Hematopoietic multipotent progenitor cell treated with erythropoietin and hydrocortisone succinate and interleukin-3 and kit ligand, for 17 days (in vitro differentiated cells): ENCODE results near the gene FMO3.

Source experiments
- DNase-seq: peaks from one replicate; pipeline ENCODE4 v3.0.0-alpha.2; 2015; ENCODE audit warnings: low spot score

Gene FMO3

DNA sequence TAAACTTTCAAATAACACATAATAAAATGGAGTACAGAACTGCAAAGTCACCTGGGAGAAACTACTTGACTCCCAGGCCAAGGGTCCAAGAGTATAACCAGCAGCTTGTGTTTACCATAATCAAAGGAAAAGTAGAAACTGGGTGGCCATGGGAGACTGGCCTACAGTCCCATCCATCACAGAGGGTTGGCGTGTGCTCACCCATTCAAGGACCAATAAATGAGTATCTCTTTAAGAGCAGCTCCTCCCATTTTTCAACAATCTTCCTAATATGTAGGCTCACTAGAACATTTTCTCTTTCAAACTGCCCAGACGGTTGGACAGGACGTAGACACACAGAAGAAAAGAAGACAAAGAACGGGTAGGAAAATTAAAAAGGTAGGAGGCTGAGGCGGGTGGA lies at the start of gene FMO3:
Gene FMO3, plus strand, starts transcription at position 302 of the 400 bp plus-strand sequence. CDS start 1,754 bp downstream, outside the sequence.
- no peak for DNase-seq

DNA sequence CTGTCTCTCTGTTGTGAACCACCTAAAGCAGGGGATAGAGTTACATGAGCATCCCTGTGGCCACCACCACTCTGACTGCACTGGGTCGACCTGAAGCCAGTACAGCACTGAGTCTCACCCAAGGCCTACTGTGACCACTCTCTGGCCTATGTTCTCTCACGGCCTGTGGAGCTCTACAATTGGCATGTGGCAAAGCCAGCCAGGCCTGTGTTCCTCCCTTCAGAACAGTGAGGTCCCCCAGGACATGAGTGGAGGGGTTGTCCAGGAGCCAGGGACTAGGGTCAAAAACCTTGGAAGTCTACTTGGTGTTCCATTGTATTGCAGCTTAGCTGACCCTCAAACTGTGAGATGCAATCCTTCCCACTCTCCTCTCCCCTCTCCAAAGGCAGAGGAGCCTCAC lies 42.7 kb upstream of the FMO3 start:
- no peak for DNase-seq

DNA sequence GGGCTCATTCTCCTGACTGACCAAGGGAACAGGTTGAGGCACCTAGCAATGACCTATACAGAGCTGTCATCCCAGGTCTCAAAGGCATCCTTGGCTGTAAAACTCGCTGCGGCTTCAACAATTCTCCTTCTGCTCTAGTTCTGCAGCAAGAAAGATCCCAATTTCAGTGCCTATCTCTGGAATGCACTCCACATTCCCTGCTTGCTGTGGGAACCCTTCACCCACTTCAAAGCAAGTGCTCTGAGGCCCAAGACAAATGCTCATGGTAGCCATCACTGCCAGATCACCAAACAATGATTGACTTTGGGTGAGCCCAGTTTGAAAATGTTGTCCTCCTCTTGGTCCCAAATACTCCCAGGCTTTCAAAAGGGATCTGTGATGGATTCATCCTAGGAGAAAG lies 37.7 kb upstream of the FMO3 start:
- DNase-seq, result no peak

DNA sequence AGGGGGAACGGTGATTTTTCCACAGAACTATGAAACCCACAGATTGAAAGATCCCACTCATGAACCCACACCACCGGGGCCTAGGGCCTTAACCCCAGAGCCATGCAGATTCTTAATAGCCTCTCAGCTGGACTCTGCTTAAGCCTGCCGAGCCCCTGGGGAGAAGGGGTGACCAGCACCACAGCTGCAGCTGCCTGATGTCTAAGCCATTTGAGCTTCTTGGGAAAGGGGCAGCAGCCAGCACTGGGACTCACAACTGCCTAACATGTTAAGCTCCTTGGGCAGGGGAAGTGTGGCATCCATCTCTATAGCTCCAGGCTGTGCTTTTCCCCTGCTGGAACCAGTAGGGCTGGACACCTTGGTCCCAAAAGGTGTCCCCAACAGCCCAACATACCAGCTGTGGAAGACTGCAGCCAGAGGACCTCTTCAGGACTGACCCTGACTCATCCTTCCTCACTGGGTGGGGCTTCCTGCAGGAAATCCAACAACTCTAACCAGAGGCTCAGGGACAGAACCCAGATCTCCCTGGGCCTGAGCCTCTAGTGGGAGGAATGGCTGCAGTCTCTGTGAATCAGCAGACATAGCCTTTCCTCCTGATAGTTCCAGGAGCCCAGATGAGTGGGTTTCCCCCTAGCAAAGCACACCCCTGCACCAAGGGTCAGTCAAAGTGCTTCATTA lies 34.6 kb upstream of the FMO3 start:
- DNase-seq, result no peak

DNA sequence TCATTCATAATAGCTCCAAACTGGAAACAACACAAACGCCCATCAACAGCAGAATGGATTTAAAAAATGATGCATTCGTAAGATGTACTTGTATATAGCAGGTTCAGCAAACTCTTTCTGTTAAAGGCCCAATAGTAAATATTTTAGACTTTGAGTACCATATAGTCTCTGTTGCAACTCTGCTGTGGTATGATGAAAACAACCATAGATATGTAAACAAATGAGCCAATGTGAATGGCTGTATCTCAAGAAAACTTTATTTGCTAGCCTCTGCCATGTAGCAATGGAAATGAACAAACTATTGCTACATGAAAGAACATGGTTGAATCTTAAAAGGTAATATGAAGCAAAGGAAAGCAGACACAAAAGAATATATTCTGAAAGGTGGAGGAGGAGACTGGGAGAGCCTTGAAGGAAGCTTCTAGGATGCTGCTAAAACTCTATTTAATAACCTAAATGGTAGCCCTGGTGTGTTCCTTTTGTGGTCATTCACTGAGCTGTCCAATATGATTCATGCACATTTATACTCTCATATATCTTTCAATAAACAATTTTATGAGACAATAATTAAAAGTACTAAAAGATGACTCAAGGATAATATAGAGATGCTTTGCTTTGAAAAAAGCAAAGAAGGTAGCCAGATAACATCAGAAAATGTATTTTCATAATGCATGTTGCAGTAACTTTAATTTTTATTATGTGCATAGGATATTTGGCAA lies 29.1 kb upstream of the FMO3 start:
- no peak for DNase-seq

DNA sequence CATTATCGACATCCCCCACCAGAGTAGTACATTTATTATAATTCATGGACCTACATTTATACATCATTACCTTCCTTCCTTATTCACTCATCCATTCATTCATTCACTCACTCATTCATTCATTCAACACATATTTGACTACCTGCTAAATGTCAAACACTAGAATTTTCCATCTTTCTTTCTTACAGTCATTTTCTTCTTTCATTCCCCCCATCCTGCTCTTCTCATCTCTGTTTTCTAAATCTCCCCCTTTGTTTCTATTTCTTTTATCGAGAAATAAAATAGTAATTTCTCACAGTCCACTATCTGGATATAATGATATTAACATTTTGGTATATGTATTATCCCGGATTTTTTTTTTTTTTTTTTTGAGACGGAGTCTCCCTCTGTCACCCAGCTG lies 27.8 kb upstream of the FMO3 start:
- no peak for DNase-seq

DNA sequence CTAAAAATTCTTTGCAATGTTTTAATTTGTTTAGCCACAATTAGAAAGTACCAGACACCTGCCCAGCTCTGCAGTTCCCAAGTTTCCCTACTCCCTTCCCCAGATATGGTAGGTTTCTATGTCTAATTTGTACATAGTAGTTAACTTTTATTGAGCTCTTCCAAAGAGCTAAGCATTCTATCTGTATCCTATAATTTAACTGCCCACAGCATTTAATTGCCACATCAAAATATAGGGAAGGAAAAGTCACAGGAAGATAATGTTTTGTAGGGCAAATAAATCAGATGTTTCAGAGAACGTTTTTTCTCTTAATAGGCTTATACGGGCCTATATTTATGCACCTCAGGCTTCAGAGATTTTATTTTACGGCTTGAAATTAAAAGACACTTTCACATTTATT lies 15.7 kb upstream of the FMO3 start:
- no peak for DNase-seq

DNA sequence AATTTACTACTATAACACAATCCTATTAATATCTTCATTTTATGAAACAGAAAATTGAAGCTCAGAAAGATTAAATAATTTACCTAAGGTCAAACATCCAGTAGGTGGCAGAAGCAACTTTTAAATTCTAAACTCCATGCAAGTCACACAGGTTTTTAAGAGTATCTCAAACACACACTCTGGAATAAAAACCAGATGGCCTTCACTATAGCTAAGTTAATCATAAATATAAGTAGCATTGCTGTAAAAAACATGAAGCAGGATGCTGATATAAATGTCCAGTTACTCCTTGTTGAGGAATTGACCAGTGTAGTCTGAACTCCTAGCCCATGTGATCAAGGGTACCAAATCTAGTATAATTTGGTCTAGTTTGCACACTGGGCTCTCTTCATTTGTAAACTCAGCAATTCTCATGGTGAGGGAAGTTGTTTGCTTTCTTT lies 9.4 kb upstream of the FMO3 start:
- DNase-seq, result no peak

DNA sequence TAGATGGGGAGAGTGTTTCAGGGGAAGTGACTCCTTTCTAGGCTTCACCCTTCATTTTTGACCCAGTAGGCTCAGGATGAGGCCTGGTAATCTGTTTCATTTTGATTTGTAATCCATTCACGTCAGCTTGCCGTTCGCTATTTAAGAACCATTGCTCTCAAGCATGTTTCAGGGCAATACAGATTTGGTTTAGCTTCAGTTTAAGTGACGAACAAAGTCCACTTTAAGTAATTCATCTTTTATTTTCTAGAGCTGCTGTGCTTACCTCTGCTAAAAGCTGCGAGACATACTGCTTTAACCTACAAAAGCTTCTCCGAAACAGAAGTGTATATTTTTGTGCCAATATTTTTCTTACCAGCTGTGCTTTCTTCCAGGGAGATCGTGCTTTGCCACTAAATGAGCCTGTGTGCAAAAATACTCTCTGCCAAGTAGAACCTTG lies 8.9 kb upstream of the FMO3 start:
- no peak for DNase-seq

DNA sequence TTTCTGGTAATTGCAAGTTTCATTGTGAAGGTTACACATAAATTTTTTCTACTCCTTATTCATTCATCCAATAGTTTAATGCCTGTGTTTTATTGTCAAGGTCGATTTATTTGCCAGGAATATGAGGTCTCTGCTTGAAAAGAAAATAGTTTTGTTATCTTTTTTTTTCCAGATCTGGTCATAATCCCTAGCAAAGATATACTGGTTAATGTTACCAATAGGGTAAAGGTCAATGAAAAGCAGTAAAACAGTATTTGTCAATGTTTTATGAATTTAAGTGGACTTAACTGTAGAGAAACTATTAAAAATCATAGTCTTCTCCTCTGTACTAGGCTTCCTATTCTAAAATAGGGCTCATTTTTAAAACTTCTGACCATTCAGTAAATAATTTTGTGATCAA lies 8.1 kb upstream of the FMO3 start:
- DNase-seq, result no peak

DNA sequence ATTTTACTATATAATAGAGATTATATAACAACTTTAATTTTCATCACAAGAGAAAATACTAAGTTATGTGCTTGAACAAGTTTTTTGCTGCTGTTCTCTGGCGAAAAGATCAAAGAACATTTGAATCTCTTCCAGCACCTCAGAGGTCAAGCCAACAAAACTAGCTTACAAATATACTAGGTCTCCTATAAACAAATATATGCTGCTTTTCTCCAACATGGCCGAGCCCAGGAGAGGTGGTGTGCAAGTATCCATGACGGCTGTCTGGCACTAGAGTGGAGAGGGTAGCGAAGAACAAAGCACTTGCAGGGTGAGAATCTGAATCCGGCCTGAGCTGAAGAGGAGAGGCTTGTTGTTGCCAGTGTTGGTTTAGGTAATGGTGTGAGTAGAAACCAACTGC lies 7.5 kb upstream of the FMO3 start:
- no peak for DNase-seq

DNA sequence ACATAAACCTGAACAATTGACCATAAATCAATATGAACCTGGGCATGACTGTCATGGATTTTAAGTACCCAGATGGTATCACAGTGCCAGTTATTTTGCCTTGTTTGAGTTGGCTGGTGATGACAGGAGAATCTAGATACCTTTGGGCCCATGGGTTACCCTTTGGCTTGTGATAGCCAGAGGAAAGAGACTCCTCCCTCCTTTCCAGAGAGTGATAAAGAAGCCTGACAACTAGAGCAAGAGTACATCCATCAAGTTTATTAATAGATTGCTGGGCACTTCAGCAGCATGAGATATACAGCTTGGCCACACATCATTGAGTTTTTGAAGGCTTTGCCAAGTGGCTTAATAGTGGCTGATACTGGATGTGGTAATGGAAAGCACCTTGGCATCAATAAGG lies 6.6 kb upstream of the FMO3 start:
- DNase-seq, result no peak

DNA sequence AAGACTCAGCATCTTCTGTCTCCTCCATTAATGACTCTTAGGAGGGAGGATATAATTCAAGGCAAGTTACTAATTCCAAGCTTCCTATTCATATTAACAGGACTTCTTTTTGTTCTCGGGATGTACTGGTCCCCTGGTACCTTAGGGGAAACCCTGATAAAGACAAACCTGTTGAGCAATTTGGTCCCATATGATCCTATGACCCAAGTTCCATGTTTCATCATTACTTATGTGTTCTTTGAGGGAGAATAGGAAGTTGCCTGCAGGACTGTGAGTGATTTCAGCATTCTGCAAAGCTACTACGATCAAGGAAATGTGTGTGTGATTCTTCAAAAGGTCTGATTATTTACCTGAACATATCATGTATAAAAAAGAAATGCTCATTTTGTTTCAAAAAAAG lies 5.8 kb upstream of the FMO3 start:
- DNase-seq, result no peak

DNA sequence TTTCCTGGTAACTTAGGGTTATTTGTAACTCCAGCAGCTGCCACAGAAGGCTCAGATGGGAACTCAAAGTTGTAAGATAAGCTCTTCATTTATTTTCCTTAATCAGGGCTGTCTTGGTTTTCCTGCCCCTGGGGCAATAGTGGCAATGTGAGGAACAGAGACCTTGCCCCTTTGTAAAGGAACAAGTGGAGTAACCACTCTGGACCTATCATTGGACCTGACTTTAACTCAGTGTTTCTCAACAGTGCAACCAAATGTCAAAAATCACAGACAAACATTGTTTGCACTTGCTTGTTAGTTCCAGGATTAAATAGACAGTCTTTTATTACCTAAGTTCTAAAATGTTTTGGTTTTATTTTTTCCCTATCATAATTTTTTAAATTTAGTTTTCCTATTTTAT lies 2.8 kb upstream of the FMO3 start:
- no peak for DNase-seq

DNA sequence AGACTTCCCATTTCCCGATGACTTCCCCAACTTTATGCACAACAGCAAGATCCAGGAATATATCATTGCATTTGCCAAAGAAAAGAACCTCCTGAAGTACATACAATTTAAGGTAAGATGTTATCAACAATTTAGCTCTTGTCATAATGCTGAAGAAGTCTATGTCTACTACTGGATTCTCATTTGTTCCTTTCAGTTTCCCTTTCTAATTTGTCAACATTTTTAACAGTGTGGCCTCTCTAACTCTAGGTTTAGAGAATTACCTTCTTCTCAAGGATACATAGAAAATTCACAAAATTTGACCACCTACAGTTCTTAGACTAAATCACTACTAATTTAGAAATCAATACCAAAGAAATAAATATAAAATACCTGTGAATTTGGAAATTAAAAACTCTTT lies 13.2 kb downstream of the FMO3 start:
- DNase-seq, result no peak

DNA sequence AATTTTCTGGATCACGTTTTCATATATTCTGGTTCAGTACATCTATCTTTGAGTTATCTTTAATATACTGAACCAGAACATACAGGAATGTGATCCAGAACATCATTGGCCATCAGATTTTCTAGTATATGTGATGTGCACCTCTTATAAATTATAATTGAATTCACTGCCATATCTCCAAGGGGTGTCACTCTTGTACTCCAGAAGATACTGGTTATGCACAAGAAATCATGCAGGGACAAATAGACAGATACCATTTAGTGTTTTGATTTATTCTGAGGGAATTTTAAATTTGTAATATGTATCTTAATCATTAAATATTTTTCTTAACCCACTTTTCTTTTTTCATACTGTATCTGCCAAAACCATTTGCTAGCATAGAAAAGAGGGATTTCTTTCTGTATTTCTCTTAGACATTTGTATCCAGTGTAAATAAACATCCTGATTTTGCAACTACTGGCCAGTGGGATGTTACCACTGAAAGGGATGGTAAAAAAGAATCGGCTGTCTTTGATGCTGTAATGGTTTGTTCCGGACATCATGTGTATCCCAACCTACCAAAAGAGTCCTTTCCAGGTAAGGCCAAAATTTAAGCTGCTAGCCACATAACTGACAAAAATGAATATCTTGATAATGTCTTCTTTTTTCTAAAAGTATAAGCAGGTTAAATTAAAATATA lies 16.7 kb downstream of the FMO3 start:
- no peak for DNase-seq

DNA sequence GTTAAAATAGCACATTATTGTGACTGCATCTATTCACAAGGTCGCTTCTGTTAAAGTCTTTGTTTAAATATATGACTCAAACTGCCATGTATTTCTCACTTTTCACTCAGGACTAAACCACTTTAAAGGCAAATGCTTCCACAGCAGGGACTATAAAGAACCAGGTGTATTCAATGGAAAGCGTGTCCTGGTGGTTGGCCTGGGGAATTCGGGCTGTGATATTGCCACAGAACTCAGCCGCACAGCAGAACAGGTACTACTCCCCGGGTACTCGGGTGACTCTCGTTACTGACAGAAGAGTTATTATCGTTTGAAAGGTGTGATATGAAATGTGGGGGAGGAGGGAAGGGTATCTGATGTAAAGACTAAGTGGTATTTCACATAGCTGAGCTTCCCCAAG lies 17.3 kb downstream of the FMO3 start:
- DNase-seq, result no peak

DNA sequence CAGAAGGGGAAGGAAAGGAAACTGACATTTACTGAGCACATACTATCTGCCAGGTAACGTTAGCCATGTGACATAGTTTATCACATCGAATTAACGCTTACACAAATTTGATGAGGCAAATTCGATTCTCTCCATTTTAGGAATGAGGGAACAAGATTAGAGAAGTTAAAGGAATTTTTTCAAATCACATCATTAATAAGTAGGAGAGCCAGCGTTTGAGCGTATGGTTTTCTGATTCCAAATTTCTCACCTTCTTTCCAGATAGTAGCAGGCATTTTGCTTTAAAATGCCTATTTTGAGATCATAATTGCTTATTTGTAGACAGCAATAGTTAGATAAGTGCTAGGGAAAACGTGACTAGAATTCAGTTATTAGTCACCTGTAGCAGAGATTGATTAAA lies 19.3 kb downstream of the FMO3 start:
- DNase-seq, result no peak

DNA sequence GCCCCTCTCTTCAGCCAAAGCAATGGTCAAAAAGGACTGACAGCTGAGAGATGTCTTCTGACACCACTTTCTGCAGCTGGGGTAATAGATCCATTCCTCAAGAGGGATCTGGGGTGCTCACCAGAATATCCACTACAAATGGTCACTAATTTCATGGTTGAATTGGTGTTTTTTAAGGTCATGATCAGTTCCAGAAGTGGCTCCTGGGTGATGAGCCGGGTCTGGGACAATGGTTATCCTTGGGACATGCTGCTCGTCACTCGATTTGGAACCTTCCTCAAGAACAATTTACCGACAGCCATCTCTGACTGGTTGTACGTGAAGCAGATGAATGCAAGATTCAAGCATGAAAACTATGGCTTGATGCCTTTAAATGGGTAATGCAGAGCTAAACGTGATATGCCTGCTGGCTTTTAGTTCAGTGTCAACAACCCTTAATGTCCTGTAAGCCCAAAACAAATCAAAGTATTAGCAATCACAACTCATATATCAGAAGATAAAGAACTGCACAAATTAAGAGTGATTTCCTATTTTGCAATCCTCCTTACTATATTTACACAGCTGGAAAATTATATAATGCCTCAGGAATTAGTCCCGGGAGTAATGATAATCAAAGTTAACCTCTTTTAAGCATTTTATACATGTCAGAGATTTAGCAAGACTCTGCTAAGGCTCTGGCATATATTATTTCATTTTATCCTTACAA lies 20.1 kb downstream of the FMO3 start:
- DNase-seq, result no peak

DNA sequence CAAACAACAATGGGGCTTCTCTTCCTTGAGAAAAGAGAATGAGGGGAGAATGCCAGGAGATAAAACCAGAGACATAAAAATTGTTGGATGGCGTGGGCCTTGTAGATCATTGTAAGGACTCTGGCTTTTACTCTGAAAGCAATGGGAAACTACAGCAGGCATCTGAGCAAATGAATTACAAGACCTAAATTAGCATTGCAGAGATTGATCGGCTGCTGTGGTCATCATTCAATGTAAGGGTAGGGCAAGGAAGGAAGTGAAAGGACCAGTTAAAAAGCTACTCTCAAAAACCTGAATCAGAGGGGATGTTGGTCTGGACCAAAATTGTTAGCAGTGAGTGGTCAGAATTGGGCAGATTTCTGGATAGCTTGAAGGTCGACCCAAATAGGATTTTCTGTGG lies 21.4 kb downstream of the FMO3 start:
- no peak for DNase-seq

DNA sequence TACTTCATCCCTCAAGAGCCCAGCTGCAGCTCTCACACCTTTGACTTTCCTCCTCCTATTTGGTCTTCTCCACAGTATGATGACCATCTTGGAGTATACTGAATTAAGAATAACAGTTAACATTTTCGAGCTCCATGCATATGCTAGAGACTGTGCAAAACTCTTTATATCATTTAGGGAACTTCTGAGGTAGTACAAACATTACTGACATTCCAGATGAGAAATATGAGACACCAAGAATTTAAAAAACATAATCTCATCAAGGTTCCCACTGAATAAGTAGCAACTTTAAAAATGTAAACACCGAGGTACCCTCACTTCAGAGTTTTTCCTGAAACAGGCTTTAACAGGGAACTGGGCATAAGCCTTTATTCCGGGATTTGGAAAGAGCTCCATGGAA lies 22.7 kb downstream of the FMO3 start:
- no peak for DNase-seq

DNA sequence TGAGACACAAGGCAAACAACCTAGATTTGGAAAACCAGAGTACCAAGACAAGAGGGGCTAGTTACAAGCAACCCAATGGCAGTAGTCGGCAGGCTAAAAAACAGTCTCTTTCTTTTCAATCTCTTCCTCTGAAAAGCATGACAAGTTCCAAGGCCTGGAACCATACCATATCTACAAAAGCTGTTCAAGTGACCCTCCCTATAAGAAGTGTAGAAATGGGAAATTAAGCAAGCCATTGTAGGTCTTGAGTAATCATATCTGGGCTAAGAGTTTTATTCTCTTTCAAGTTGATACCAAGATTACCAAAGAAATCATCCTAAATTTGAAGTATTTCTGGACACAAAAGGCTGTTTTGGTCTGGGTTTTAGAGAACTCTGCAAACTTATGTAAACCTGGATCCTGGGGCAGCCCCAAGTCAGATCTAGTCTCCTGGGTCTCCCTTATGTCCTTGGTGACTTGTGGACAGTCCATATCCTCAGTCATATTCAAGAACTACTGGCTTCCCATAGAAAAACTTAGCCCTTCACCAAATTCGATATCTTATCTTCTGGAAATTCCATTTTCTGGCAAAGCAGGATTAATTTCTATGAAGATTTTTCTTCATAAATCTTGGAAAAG lies 24.7 kb downstream of the FMO3 start:
- DNase-seq, result no peak
